H1 (cell line): ENCODE results near the gene PRMT3. TPM values are rescaled to one million over a fixed set of nuclear protein-coding genes. Genes with fewer than 3 reads are reported as not detected.

Source experiments
- CTCF ChIA-PET: fragments of 300-600 bp; sonication (Branson Sonifier 250); formaldehyde crosslinking; loops from one replicate; lab custom pipeline; 2021; ENCODE audit not compliant: partially characterized antibody; lab: Charles Lee
- POLR2A ChIA-PET: fragments of 300-600 bp; sonication (Branson Sonifier 250); formaldehyde crosslinking; loops from one replicate; lab custom pipeline; 2021; ENCODE audit warnings: inconsistent platforms; ENCODE audit not compliant: partially characterized antibody; lab: Charles Lee
- DNase-seq, 2 experiments: peaks; one replicate each; pipeline versions ENCODE4 v3.0.0 to v3.0.0-alpha.2; 2010 to 2022; ENCODE audit warnings: low spot score in 2 of 2, low read depth in 1 of 2, mixed read lengths in 1 of 2
- FAIRE-seq: peaks from 2 replicates; lab custom pipeline; 2011; peaks lifted over from hg19 to GRCh38; lab: Jason Lieb, UNC
- H2AFZ ChIP-seq: 2 replicates; pipeline ENCODE4 v1.8.1; 2012; ENCODE audit warnings: low read length, inconsistent platforms
- H2AK5ac ChIP-seq: 2 replicates; pipeline ENCODE4 v1.6.1; 2013; ENCODE audit warnings: low read depth, low read length
- H2BK120ac ChIP-seq: replicated peaks from 2 replicates; pipeline ENCODE3; 2013; ENCODE audit warnings: low read depth, low read length, inconsistent platforms
- H2BK12ac ChIP-seq: 2 replicates; pipeline ENCODE4 v1.6.1; 2013; ENCODE audit warnings: low read depth, low read length
- H2BK15ac ChIP-seq: 2 replicates; pipeline ENCODE4 v1.6.1; 2013; ENCODE audit warnings: low read length
- H2BK20ac ChIP-seq: 2 replicates; pipeline ENCODE4 v1.6.1; 2013; ENCODE audit warnings: low read length
- H2BK5ac ChIP-seq: 2 replicates; pipeline ENCODE4 v1.6.1; 2013; ENCODE audit warnings: low read depth, low read length
- H3K14ac ChIP-seq: 2 replicates; pipeline ENCODE4 v1.6.1; 2013; ENCODE audit warnings: inconsistent platforms; ENCODE audit not compliant: insufficient read length
- H3K18ac ChIP-seq: 2 replicates; pipeline ENCODE4 v1.6.1; 2013; ENCODE audit warnings: low read length; ENCODE audit errors: extremely low read depth
- H3K23ac ChIP-seq: 2 replicates; pipeline ENCODE4 v1.6.1; 2013; ENCODE audit warnings: inconsistent platforms; ENCODE audit not compliant: insufficient read length
- H3K23me2 ChIP-seq: 2 replicates; pipeline ENCODE4 v1.6.1; 2013; ENCODE audit warnings: low read depth, low read length
- H3K27ac ChIP-seq: 2 replicates; pipeline ENCODE4 v1.6.1; 2011; ENCODE audit warnings: low read depth, low read length, inconsistent platforms
- H3K27me3 ChIP-seq, 4 experiments: replicated peaks in 1 of 4; 1 replicate in 1 of 4; 2 replicates in 3 of 4; pipeline versions ENCODE4 v1.6.1 to v1.8.1; 2011 to 2013; ENCODE audit warnings: low read length in 3 of 4, mild to moderate bottlenecking in 3 of 4, inconsistent platforms in 2 of 4, mixed read lengths in 2 of 4, moderate library complexity in 1 of 4; ENCODE audit not compliant: control insufficient read depth in 3 of 4, insufficient read depth in 3 of 4; ENCODE audit errors: extremely low read depth in 1 of 4
- H3K36me3 ChIP-seq, 4 experiments: 2 replicates each; pipeline versions ENCODE4 v1.6.1 to v1.8.1; 2011 to 2013; ENCODE audit warnings: mild to moderate bottlenecking in 4 of 4, low read length in 3 of 4, moderate library complexity in 2 of 4, control low read depth in 1 of 4, inconsistent platforms in 1 of 4; ENCODE audit not compliant: insufficient read depth in 4 of 4, control insufficient read depth in 2 of 4
- H3K4ac ChIP-seq: replicated peaks from 2 replicates; pipeline ENCODE3; 2013; ENCODE audit warnings: low read length, low read depth, mixed read lengths, inconsistent platforms; ENCODE audit not compliant: insufficient read length
- H3K4me1 ChIP-seq, 4 experiments: replicated peaks in 1 of 4; 1 replicate in 1 of 4; 2 replicates in 3 of 4; pipeline versions ENCODE4 v1.6.1 to v1.8.1; 2011 to 2013; ENCODE audit warnings: low read length in 3 of 4, inconsistent platforms in 2 of 4, mixed read lengths in 1 of 4; ENCODE audit not compliant: insufficient read depth in 4 of 4, control insufficient read depth in 3 of 4
- H3K4me2 ChIP-seq, 2 experiments: 2 replicates each; pipeline versions ENCODE4 v1.6.1 to v1.8.1; 2011 to 2013; ENCODE audit warnings: low read depth in 2 of 2, low read length in 2 of 2, control low read depth in 1 of 2, inconsistent platforms in 1 of 2, mild to moderate bottlenecking in 1 of 2; ENCODE audit not compliant: insufficient read depth in 1 of 2
- H3K4me3 ChIP-seq, 4 experiments: fragments of 200-600, 300-600 bp in 1 of 4; sonication (generic), shearing (Covaris generic), sonication (Bioruptor Twin) in 1 of 4; 2 replicates each; pipeline versions ENCODE4 v1.5.1 to v1.8.1; 2011 to 2016; ENCODE audit warnings: low read length in 4 of 4, low read depth in 3 of 4, control low read depth in 2 of 4, inconsistent platforms in 2 of 4, mild to moderate bottlenecking in 2 of 4, mixed read lengths in 1 of 4, moderate library complexity in 1 of 4; ENCODE audit not compliant: insufficient read depth in 2 of 4; ENCODE audit errors: extremely low read depth in 1 of 4
- H3K56ac ChIP-seq: replicated peaks from 2 replicates; pipeline ENCODE3; 2013; ENCODE audit warnings: low read depth, mild to moderate bottlenecking, mixed read lengths, low read length, inconsistent platforms; ENCODE audit not compliant: insufficient read length
- H3K79me1 ChIP-seq: 2 replicates; pipeline ENCODE4 v1.6.1; 2013; ENCODE audit warnings: low read depth, low read length, control low read depth
- H3K79me2 ChIP-seq, 2 experiments: 2 replicates each; pipeline versions ENCODE4 v1.6.1 to v1.8.1; 2012 to 2013; ENCODE audit warnings: low read length in 2 of 2, mild to moderate bottlenecking in 2 of 2, inconsistent platforms in 1 of 2; ENCODE audit not compliant: insufficient read depth in 2 of 2, control insufficient read depth in 1 of 2
- H3K9ac ChIP-seq, 4 experiments: replicated peaks in 1 of 4; 1 replicate in 1 of 4; 2 replicates in 3 of 4; pipeline versions ENCODE4 v1.6.1 to v1.8.1; 2011 to 2013; ENCODE audit warnings: low read depth in 3 of 4, low read length in 3 of 4, control low read depth in 2 of 4, mild to moderate bottlenecking in 2 of 4, moderate library complexity in 2 of 4, inconsistent platforms in 1 of 4; ENCODE audit errors: extremely low read depth in 1 of 4
- H3K9me3 ChIP-seq, 2 experiments: 2 replicates each; pipeline versions ENCODE4 v1.6.1 to v1.8.1; 2012 to 2013; ENCODE audit warnings: mild to moderate bottlenecking in 2 of 2, moderate library complexity in 2 of 2, control low read depth in 1 of 2, inconsistent platforms in 1 of 2, low read depth in 1 of 2, low read length in 1 of 2, mixed read lengths in 1 of 2; ENCODE audit not compliant: insufficient read depth in 2 of 2
- H4K20me1 ChIP-seq, 2 experiments: replicated peaks in 1 of 2; 2 replicates each; pipeline versions ENCODE3 to v1.8.1; 2011 to 2013; ENCODE audit warnings: inconsistent platforms in 2 of 2, low read length in 2 of 2, mild to moderate bottlenecking in 1 of 2; ENCODE audit not compliant: insufficient read depth in 2 of 2, control insufficient read depth in 1 of 2
- H4K5ac ChIP-seq: 2 replicates; pipeline ENCODE4 v1.6.1; 2013; ENCODE audit warnings: low read length, low read depth, mixed read lengths, inconsistent platforms; ENCODE audit not compliant: insufficient read length
- H4K8ac ChIP-seq: 2 replicates; pipeline ENCODE4 v1.8.0; 2013; ENCODE audit warnings: mild to moderate bottlenecking, moderate library complexity, low read length, inconsistent platforms; ENCODE audit not compliant: insufficient read depth; ENCODE audit errors: extremely low read depth
- H4K91ac ChIP-seq: replicated peaks from 2 replicates; pipeline ENCODE3; 2013; ENCODE audit warnings: low read length, mixed read lengths, inconsistent platforms; ENCODE audit not compliant: insufficient read length
- CEBPB ChIP-seq: IDR thresholded peaks from 2 replicates; pipeline ENCODE4 v1.6.1; 2012; ENCODE audit warnings: low read depth, low read length
- SIX5 ChIP-seq: IDR thresholded peaks from 2 replicates; pipeline ENCODE4 v1.6.1; 2011; ENCODE audit warnings: mild to moderate bottlenecking, low read depth, low read length
- WGBS, 2 experiments: shearing (Covaris generic) in 1 of 2; methylation state at CpG; one replicate each; pipeline versions ENCODE4 v1.1.6 to v1.1.7; 2013 to 2015; ENCODE audit warnings: low lambda C conversion rate in 2 of 2, mixed read lengths in 2 of 2, inconsistent platforms in 1 of 2, low coverage in 1 of 2, missing lambda C conversion rate in 1 of 2; ENCODE audit not compliant: insufficient replicate concordance in 2 of 2, insufficient coverage in 1 of 2, insufficient read length in 1 of 2; ENCODE audit errors: extremely low coverage in 1 of 2, missing lambda C conversion rate in 1 of 2; 5-methylcytosine and 5-hydroxymethylcytosine counted together
- polyA plus RNA-seq, 7 experiments: library from polyadenylated mRNA; depleted of rRNA in 3 of 7; stranded (reverse) in 5 of 7; unstranded in 2 of 7; fragments of >200 nt in 5 of 7; fragments of 200-250 nt in 2 of 7; gene quantifications; 1 replicate in 5 of 7; 2 replicates in 1 of 7; 4 replicates in 1 of 7; pipeline versions ENCODE4 v1.2.1 to v1.2.3, GENCODE V29; 2011 to 2013; ENCODE audit warnings: missing spikeins in 2 of 7, mixed read lengths in 2 of 7
- total RNA-seq: library from RNA; stranded (reverse); fragmentation: NEBNext Ultra II Directional; extraction: Animal tissue kit (Norgen Biotek cat#: 25700); gene quantifications from 2 replicates; pipeline ENCODE4 v1.2.1, GENCODE V29; 2021

Gene PRMT3
- total and polyA plus RNA-seq, 2 of the 8 experiments (the other 6 are each of a cell fraction or from before 2014, with no cell fraction given), result 11.2 to 26.5 TPM

GRCh38 chr11:20444535-20444934, 57.0 kb downstream of the PRMT3 start:
- no peak overlapping the region for H2BK5ac ChIP-seq
- H3K4me1 ChIP-seq, result peaks cover 0 to 2% (median 0%) of the 10 kb centered on the region in 4 experiments; a peak in 1 of 7 replicates
- H2BK20ac ChIP-seq, result no peak overlapping the region
- no peak overlapping the region for H2BK15ac ChIP-seq
- H2BK120ac ChIP-seq, result no peak overlapping the region
- H3K9ac ChIP-seq, result no peak overlapping the region
- H3K27me3 ChIP-seq, result no peaks in the 10 kb centered on the region
- no peak overlapping the region for H3K23ac ChIP-seq
- no peaks in the 10 kb centered on the region for H3K79me2 ChIP-seq
- CTCF ChIA-PET, result interaction anchor here (0.8 to 2.0 kb wide), 11 partner anchors 10 to 165 kb away, joined by 3 to 7 read pairs (median 5); no protein-coding TSS in a partner anchor
- H2BK12ac ChIP-seq, result no peak overlapping the region
- no peaks in the 10 kb centered on the region for H3K79me1 ChIP-seq
- H3K9me3 ChIP-seq, result no peaks in the 10 kb centered on the region
- WGBS, 2 experiments, result 81% methylated on average over 1 of the region's 1 CpG; no CpG with 5 or more reads in 1 of the 2 experiments
- no peak overlapping the region for H4K8ac ChIP-seq
- FAIRE-seq (no peak), DNase-seq (no peak)
- no peak overlapping the region for H4K91ac ChIP-seq
- no peak overlapping the region for H3K14ac ChIP-seq
- H3K56ac ChIP-seq, result no peak overlapping the region
- H3K18ac ChIP-seq, result no peak overlapping the region
- H3K4me2 ChIP-seq, result no peak overlapping the region
- no peak overlapping the region for H2AK5ac ChIP-seq
- H3K27ac ChIP-seq, result no peak overlapping the region
- no peak overlapping the region for H3K4me3 ChIP-seq
- peak; percentile 70; the same call in 1 of the 2 replicates for TF ChIP-seq CEBPB
- TF ChIP-seq SIX5, result no peak
- H4K20me1 ChIP-seq, result no peaks in the 10 kb centered on the region
- no peaks in the 10 kb centered on the region for H3K36me3 ChIP-seq
- H4K5ac ChIP-seq, result no peak overlapping the region
- H2AFZ ChIP-seq, result no peak overlapping the region
- POLR2A ChIA-PET, result no interaction called here
- H3K4ac ChIP-seq, result no peak overlapping the region
- no peaks in the 10 kb centered on the region for H3K23me2 ChIP-seq
